SU-DHL-6 (cell line): ENCODE results near the gene VANGL1.

Experiments used
- EZH2phosphoT487 ChIP-seq: fragments of 200-600 bp; sonication (generic), shearing (Covaris generic); conservative IDR thresholded peaks from 2 replicates; pipeline ENCODE4 v1.6.1; 2018; ENCODE audit warnings: mild to moderate bottlenecking, antibody characterized with exemption, low read length, moderate library complexity, mixed read lengths
- TF ChIP-seq, protein P1 (sequence below): fragments of 200-600 bp; sonication (generic); IDR thresholded peaks from one replicate; pipeline ENCODE4 v1.5.1; 2017; ENCODE audit warnings: antibody characterized with exemption, mild to moderate bottlenecking, low read length, moderate library complexity; ENCODE audit not compliant: insufficient read depth, poor library complexity, severe bottlenecking

GRCh38 chr1:115694805-115695204 lies 53.0 kb downstream of the VANGL1 start:
- TF ChIP-seq, protein P1, sequence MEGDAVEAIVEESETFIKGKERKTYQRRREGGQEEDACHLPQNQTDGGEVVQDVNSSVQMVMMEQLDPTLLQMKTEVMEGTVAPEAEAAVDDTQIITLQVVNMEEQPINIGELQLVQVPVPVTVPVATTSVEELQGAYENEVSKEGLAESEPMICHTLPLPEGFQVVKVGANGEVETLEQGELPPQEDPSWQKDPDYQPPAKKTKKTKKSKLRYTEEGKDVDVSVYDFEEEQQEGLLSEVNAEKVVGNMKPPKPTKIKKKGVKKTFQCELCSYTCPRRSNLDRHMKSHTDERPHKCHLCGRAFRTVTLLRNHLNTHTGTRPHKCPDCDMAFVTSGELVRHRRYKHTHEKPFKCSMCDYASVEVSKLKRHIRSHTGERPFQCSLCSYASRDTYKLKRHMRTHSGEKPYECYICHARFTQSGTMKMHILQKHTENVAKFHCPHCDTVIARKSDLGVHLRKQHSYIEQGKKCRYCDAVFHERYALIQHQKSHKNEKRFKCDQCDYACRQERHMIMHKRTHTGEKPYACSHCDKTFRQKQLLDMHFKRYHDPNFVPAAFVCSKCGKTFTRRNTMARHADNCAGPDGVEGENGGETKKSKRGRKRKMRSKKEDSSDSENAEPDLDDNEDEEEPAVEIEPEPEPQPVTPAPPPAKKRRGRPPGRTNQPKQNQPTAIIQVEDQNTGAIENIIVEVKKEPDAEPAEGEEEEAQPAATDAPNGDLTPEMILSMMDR = no peak
- TF ChIP-seq EZH2phosphoT487 = no peak
